ENCODE measurements around the gene UQCRH. TPM values are rescaled to one million over a fixed set of nuclear protein-coding genes. Genes with fewer than 3 reads are reported as not detected.
A peak's percentile ranks its signal among the peaks of the same experiment; 100 is the strongest.
"Not testable (repeated sequence)": the region's sequence is repeated elsewhere in the genome, so short reads cannot be mapped to it uniquely, and the experiment has no call there.

The UQCRH gene
- total RNA-seq, 1 experiment from 2014 or later, result 508 TPM

DNA sequence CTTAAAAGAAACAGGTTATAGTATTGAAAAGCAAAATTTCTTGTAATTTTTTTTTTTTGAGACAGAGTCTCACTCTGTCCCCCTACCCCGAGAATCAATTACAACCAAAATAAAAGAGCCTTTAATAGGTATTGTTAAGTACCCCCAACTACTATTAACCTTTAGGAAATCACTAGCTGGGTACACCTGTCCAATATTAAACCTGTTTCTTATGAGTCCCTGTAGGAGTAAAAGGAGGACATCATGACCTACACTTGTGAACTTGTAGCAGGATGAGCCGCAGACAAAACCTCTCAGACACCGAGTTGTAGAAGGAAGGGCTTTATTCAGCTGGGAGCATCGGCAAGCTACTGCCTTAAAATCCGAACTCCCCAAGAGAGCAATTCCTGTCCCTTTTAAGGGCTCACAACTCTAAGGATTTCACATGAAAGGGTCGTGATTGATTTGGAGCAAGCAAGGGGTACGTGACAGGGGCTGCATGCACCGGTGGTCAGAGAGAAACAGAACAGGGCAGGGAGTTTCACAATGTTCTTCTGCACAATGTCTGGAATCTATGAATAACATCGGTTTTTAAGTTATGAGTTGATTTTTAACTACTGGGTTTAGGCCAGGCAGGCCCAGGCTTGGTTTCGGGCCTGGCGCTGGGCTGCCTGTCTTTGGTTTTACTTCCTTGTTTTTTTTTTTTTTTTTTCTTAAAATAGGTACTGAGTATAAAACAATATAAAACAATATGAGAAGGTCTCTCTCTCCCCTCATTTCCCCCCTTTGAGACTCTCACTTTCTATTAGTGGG, 22.0 kb downstream of the UQCRH start:
- not testable (repeated sequence) for H3K36me3 Mint-ChIP-seq (ENCODE audit: insufficient read depth in 1 of 3, low read depth in 3 of 3); H2BK5ac ChIP-seq (ENCODE audit: insufficient read length, low read length); H3K14ac ChIP-seq (ENCODE audit: insufficient read depth, low read length); H2BK12ac ChIP-seq (ENCODE audit: insufficient read length, low read depth, low read length); H3K27me3 Mint-ChIP-seq (ENCODE audit: low read depth); H3K56ac ChIP-seq (ENCODE audit: insufficient read length, low read depth, low read length); H3T11ph ChIP-seq (ENCODE audit: low read length); H3K9me3 Mint-ChIP-seq; H3K23me2 ChIP-seq (ENCODE audit: insufficient read length, low read depth, low read length, poor library complexity, severe bottlenecking); H4K5ac ChIP-seq (ENCODE audit: insufficient read length, low read depth, low read length); H3K79me2 ChIP-seq (ENCODE audit: insufficient read depth, low read length); H2AFZ ChIP-seq (ENCODE audit: low read length); H3K4me3 Mint-ChIP-seq; H3K79me1 ChIP-seq (ENCODE audit: insufficient read depth, low read depth, low read length, poor library complexity, severe bottlenecking); H4K20me1 ChIP-seq (ENCODE audit: control insufficient read depth, insufficient read depth, insufficient read length); H4K91ac ChIP-seq (ENCODE audit: insufficient read length, low read depth, low read length); H3K9me3 ChIP-seq (ENCODE audit: control insufficient read depth, low read depth, low read length); H3K4me1 ChIP-seq (ENCODE audit: insufficient read depth, low read length); H3K4me2 ChIP-seq (ENCODE audit: insufficient read depth, insufficient read length, low read length); H3K4ac ChIP-seq (ENCODE audit: low read depth, low read length); DNase-seq; H3K23ac ChIP-seq (ENCODE audit: insufficient read length, low read depth, low read length); H3K9ac ChIP-seq (ENCODE audit: extremely low read depth, insufficient read length, low read length); H3K27me3 ChIP-seq (ENCODE audit: insufficient read depth, low read length); H2BK120ac ChIP-seq (ENCODE audit: low read depth, low read length, poor library complexity, severe bottlenecking); H3K18ac ChIP-seq (ENCODE audit: insufficient read length, low read depth, low read length); H2BK20ac ChIP-seq (ENCODE audit: low read depth, low read length, poor library complexity, severe bottlenecking); H4K8ac ChIP-seq (replicated peaks; ENCODE audit: insufficient read length, low read depth, low read length); H3K27ac ChIP-seq (ENCODE audit: insufficient read length, low read depth, low read length); H2BK15ac ChIP-seq (ENCODE audit: low read depth, low read length); H2AK5ac ChIP-seq (ENCODE audit: insufficient read length, low read length)
- peaks cover 33 to 34% of the 10 kb centered on the region in 2 experiments for H3K4me1 Mint-ChIP-seq
- no CpG with 5 or more reads among the region's 11 CpGs for WGBS (ENCODE audit: extremely low coverage, insufficient read length, low lambda C conversion rate)
- peak overlapping the region in 1 of 3 experiments; percentile 44; a peak in 1 of 7 replicates for H3K27ac Mint-ChIP-seq

DNA sequence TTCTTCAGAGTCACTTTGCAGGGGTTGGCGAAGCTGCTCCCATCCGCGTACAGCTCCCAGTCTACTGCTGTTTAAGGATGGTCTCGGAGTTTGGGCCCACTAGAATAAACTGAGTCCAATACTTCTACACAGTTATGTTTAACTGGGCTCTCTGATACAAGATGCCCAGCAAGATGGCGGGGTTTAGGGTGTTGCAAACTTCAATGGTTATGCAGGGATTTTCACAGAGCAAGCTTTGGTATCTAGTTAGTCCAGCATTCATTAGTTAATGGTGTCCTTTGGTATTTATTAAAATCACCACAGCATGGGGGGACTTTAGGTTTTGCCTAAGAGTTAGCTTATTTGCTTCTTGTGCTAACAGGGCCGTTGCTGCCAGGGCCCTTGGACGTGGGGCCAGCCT, 24.7 kb downstream of the UQCRH start:
- H2BK15ac ChIP-seq (ENCODE audit: low read depth, low read length); H4K5ac ChIP-seq (ENCODE audit: insufficient read length, low read depth, low read length); H3K27me3 Mint-ChIP-seq (ENCODE audit: low read depth); H3K4me3 Mint-ChIP-seq; H3K23ac ChIP-seq (ENCODE audit: insufficient read length, low read depth, low read length); H2BK12ac ChIP-seq (ENCODE audit: insufficient read length, low read depth, low read length); H3K4ac ChIP-seq (ENCODE audit: low read depth, low read length); H3K23me2 ChIP-seq (ENCODE audit: insufficient read length, low read depth, low read length, poor library complexity, severe bottlenecking); H2BK120ac ChIP-seq (ENCODE audit: low read depth, low read length, poor library complexity, severe bottlenecking); H2BK5ac ChIP-seq (ENCODE audit: insufficient read length, low read length); H3K27ac Mint-ChIP-seq; H3K18ac ChIP-seq (ENCODE audit: insufficient read length, low read depth, low read length); H3K14ac ChIP-seq (ENCODE audit: insufficient read depth, low read length); H3K79me1 ChIP-seq (ENCODE audit: insufficient read depth, low read depth, low read length, poor library complexity, severe bottlenecking); H4K20me1 ChIP-seq (ENCODE audit: control insufficient read depth, insufficient read depth, insufficient read length); H2BK20ac ChIP-seq (ENCODE audit: low read depth, low read length, poor library complexity, severe bottlenecking); H3K9ac ChIP-seq (ENCODE audit: extremely low read depth, insufficient read length, low read length); H2AFZ ChIP-seq (ENCODE audit: low read length); H4K91ac ChIP-seq (ENCODE audit: insufficient read length, low read depth, low read length); H3T11ph ChIP-seq (ENCODE audit: low read length); H4K8ac ChIP-seq (replicated peaks; ENCODE audit: insufficient read length, low read depth, low read length); H3K36me3 Mint-ChIP-seq (ENCODE audit: insufficient read depth in 1 of 3, low read depth in 3 of 3); H2AK5ac ChIP-seq (ENCODE audit: insufficient read length, low read length); H3K9me3 ChIP-seq (ENCODE audit: control insufficient read depth, low read depth, low read length); H3K79me2 ChIP-seq (ENCODE audit: insufficient read depth, low read length); DNase-seq; H3K27me3 ChIP-seq (ENCODE audit: insufficient read depth, low read length); H3K4me2 ChIP-seq (ENCODE audit: insufficient read depth, insufficient read length, low read length); H3K4me1 ChIP-seq (ENCODE audit: insufficient read depth, low read length); H3K56ac ChIP-seq (ENCODE audit: insufficient read length, low read depth, low read length); H3K27ac ChIP-seq (ENCODE audit: insufficient read length, low read depth, low read length); H3K9me3 Mint-ChIP-seq: not testable (repeated sequence)
- no CpG with 5 or more reads among the region's 7 CpGs for WGBS (ENCODE audit: extremely low coverage, insufficient read length, low lambda C conversion rate)
- peaks cover 36 to 39% of the 10 kb centered on the region in 2 experiments for H3K4me1 Mint-ChIP-seq
